OCI-LY3 (cell line): ENCODE data around the gene TJP3.

Experiments
- CTCF ChIP-seq: fragments of 200-600, 300-600 bp; sonication (generic); IDR thresholded peaks from 2 replicates; pipeline ENCODE4 v1.5.1; 2014; ENCODE audit warnings: antibody characterized with exemption, low read length, low read depth
- EZH2phosphoT487 ChIP-seq: fragments of 200-600 bp; shearing (Covaris generic); IDR thresholded peaks from 2 replicates; pipeline ENCODE4 v1.6.1; 2018; ENCODE audit warnings: antibody characterized with exemption, mixed run types, low read depth

GRCh38 chr19:3778104-3778867, 70.1 kb downstream of the TJP3 start:
- no peak for TF ChIP-seq CTCF
- no peak for TF ChIP-seq EZH2phosphoT487
